ENCODE data around the gene RAB27A.

GRCh38 chr15:55288006-55288717, 1.5 kb downstream of the RAB27A start:
- TF ChIP-seq POLR2AphosphoS5 (IDR thresholded peaks at IDR 0.05; ENCODE audit: low read depth, low read length) (no peak), TAF1 (IDR thresholded peaks at IDR 0.05; ENCODE audit: low read depth, low read length) (no peak)

All from GM12891 (cell line).